GM12891 (cell line): ENCODE data around the gene BMPER.

Experiments
- DNase-seq: peaks from one replicate; pipeline ENCODE4 v3.0.0; 2011; ENCODE audit warnings: low spot score; ENCODE audit not compliant: insufficient read length
- FAIRE-seq: peaks from 2 replicates; lab custom pipeline; 2011; peaks lifted over from hg19 to GRCh38; lab: Jason Lieb, UNC
- PAX5 ChIP-seq: IDR thresholded peaks from 2 replicates; pipeline ENCODE4 v1.6.1; 2011; ENCODE audit warnings: low read length, moderate library complexity, mild to moderate bottlenecking; ENCODE audit not compliant: insufficient read depth, severe bottlenecking
- POLR2A ChIP-seq: IDR thresholded peaks from 2 replicates; pipeline ENCODE4 v1.6.1; 2011; ENCODE audit warnings: low read depth, low read length, control low read depth
- POLR2AphosphoS5 ChIP-seq: IDR thresholded peaks from 2 replicates; pipeline ENCODE4 v1.6.1; 2011; ENCODE audit warnings: low read depth, low read length, control low read depth
- POU2F2 ChIP-seq: IDR thresholded peaks from 2 replicates; pipeline ENCODE4 v1.6.1; 2011; ENCODE audit warnings: low read depth, mild to moderate bottlenecking, control low read depth, low read length, moderate library complexity
- SPI1 ChIP-seq: IDR thresholded peaks from 2 replicates; pipeline ENCODE4 v1.6.1; 2011; ENCODE audit warnings: low read depth, low read length, control low read depth
- TAF1 ChIP-seq: IDR thresholded peaks from 2 replicates; pipeline ENCODE4 v1.6.1; 2011; ENCODE audit warnings: low read depth, low read length, control low read depth

Gene BMPER

DNA sequence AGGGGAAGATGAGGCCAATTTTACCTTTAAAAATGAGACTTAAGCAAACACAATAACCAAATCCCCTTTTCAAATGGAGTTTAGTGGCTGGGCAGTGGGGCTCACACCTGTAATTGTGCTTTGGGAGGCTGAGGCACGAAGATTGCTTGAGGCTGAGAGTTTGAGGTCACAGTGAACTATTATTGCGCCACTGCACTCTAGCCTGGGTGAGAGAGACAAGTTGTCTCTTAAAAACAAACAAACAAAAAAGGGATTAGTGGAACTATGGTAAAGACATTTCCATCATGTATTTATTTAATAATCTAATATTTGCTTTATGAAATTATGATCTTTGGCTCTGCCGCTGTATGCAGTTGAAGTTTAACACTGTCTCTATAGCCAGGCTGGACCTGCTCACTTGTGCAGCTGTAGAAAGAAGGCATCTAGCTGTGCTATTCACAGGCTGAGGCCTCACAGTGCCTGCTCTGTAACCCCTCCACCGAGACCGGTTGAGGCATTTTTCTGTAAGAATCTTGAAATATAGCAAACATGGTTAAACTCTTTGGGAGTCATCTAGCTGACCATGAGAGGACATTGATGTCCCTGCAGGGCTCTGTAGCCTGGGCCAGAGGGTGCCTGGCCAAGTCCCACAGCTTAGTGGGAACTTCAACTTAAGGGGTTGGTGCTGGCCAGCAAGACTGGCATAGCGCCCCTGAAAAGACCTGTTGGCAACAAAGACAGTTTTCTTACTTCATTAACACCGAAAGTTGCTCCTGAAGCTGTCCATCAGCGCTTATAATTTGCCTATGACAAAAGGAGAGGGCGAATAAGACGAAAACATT lies 131.8 kb downstream of the BMPER start:
- no peak for FAIRE-seq
- no peak for DNase-seq

DNA sequence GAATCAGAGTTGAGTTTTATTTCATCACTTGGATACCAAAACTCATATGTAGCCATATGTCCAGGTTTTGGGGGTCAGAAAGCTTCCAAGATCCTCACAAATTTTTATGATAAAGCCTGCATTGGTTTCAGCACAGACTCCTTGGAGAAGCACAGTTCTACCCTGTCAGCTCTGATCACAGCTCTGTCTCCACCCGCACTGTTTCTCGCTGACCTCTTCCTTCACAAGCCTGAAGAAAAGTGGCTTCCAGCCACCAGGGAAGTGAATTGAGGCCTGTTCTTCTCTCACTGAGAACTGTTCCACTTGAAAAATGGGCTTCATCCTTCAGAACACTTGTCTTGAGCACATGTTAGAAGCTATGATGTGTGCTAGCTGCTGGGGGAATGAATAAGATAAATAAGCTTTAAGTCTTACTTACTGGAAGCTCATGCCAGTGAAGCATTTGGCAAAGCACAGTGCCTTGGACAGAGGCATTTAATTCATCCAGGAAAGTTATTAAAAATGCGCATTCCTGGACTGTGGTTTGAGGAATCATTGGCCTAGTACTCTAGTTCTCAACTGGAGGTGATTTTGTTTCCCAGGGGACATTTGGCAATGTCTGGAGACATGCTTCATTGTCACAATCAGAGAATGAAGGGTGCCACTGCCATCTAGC lies 133.6 kb downstream of the BMPER start:
- no peak for TF ChIP-seq POU2F2
- no peak for TF ChIP-seq POLR2AphosphoS5
- TF ChIP-seq POLR2A: no peak
- no peak for TF ChIP-seq PAX5
- no peak for DNase-seq
- FAIRE-seq: no peak

More for the DNA sequence above, 131.8 kb downstream of the BMPER start:
- TF ChIP-seq SPI1: no peak
- TF ChIP-seq POU2F2: no peak
- no peak for TF ChIP-seq POLR2A
- no peak for TF ChIP-seq TAF1
- no peak for TF ChIP-seq PAX5
- no peak for TF ChIP-seq POLR2AphosphoS5

DNA sequence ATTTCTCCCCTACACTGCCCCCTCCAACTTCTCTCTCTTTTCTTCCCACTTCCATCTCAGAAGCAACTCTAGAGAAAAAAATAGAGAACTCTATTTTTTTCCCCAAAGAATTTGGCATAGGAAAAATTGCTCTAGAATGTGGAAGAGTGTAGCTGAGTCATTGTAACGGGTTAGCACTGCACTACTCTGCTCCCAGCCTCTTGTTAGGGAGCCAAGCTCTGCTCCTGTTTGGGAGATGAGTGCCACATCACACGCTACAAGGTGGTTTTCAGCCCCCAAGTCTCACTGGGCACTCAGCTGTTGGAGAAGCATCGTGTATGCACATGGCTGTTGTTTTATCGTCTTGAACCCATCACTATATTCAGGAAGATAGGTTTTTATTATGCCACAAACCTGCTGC lies 136.4 kb downstream of the BMPER start:
- DNase-seq: no peak
- no peak for FAIRE-seq

DNA sequence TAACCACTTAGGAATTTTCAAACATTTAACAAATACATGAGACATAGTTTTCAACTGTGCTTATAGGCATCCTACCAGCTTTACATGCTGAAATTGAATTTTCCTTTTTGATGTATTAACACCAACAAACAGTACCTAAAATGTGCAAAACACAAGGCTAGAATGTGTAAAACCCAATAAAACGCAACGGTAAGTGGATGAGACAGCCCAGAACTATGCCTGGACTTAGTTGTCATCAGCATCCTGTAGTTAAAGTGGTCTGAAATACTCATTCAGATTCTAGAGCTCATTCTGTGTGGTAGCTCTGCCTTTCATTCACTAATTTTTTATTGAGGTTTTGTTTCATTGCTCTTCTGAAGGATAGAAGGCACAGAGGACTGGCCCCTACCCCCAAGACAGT lies 137.1 kb downstream of the BMPER start:
- no peak for DNase-seq
- no peak for TF ChIP-seq POLR2AphosphoS5
- TF ChIP-seq POLR2A: no peak
- TF ChIP-seq PAX5: no peak
- TF ChIP-seq TAF1: no peak
- TF ChIP-seq SPI1: no peak
- TF ChIP-seq POU2F2: no peak
- no peak for FAIRE-seq

More for the DNA sequence above, 136.4 kb downstream of the BMPER start:
- TF ChIP-seq SPI1: no peak
- TF ChIP-seq PAX5: no peak
- TF ChIP-seq TAF1: no peak
- TF ChIP-seq POLR2A: no peak
- no peak for TF ChIP-seq POU2F2
- TF ChIP-seq POLR2AphosphoS5: no peak

DNA sequence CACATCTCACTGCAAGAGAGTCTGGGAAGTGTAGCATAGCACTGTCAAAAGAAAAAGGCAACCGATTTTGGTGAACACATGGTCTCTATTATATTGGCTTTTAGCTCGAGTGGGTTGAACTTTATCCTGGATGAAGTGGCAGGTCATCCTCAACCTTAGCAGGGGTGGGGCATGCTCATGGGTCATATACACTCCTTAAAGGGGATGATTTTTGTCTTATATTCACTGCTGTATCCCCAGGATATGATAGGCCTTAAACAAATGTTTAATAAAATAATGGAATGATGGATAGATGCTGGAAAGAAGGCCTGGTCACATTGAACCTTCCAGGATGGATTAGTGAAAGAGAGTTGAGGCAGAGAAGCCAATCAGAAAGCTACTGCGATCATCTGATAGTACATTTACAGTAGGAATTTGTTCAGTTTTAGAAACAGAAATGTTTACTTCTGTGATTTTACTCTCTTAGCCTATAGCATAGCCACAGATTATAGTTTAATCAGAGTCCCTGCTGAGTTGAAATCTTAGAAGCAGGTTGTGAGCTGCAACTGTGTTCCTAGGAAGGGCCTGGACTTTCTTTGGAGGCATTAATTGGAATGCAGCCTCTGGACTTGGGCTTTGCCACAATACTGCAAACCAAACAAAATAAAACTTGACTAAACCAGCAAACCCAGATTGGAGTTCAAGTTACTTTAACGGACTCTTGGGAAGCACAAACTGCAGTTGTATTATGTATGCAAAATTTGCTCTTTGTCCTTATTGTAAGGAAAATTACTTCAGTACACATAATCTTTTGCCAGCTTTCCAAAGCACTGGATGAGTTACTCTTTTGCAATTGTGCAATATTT lies 138.3 kb downstream of the BMPER start:
- TF ChIP-seq SPI1 (no peak), POU2F2 (no peak), POLR2AphosphoS5 (no peak), POLR2A (no peak), PAX5 (no peak), TAF1 (no peak)
- no peak for FAIRE-seq
- DNase-seq: no peak

DNA sequence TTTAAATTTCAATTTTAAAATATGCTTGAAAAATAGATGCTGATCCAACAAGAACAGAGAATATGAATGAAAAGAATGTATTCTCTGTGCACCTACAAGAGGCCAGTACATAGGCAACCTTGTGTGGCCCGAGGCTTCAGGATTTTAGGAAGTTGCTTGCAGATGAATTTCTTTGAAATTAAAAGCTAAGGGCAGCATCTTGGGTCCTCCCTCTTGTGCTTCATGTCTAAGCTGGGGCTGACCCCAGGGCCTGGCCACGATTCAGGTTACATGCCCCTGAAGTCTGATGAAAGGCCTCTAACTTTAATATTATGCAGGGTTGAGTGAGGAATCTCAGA lies 138.9 kb downstream of the BMPER start:
- DNase-seq: no peak
- TF ChIP-seq TAF1: no peak
- no peak for TF ChIP-seq POLR2AphosphoS5
- TF ChIP-seq POLR2A: no peak
- no peak for TF ChIP-seq SPI1
- TF ChIP-seq POU2F2: no peak
- no peak for TF ChIP-seq PAX5
- no peak for FAIRE-seq

DNA sequence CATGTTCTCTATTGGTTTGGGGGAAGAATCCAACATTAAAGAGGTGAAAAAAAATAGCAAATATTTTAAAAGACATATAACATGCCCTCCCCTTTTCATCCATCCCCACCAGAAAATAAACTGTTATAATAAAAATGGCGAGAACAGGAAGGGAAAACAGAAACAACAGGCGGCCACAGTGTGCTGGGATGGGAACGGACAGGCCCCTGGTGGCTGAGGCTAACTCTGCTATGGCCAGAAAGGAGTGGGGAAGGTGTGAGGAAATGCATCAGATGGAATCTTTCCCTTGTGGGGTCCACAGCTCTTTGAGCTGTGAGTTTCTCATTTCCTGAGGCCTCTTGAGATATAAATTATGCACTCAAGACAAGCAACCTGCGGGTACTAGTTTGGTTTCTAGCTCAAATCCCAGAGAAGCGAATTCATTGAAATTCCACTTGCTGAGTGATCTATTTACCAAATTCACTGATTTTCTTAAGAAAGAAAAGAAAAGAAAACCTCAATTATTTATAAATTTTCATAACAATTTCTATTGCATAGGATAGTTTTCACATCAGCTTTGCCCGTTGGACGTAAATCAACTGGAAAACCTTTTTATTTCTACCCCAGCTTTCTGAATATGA lies 139.5 kb downstream of the BMPER start:
- no peak for DNase-seq
- TF ChIP-seq TAF1 (no peak), SPI1 (no peak), POLR2AphosphoS5 (no peak), POU2F2 (no peak), PAX5 (no peak), POLR2A (no peak)
- no peak for FAIRE-seq

DNA sequence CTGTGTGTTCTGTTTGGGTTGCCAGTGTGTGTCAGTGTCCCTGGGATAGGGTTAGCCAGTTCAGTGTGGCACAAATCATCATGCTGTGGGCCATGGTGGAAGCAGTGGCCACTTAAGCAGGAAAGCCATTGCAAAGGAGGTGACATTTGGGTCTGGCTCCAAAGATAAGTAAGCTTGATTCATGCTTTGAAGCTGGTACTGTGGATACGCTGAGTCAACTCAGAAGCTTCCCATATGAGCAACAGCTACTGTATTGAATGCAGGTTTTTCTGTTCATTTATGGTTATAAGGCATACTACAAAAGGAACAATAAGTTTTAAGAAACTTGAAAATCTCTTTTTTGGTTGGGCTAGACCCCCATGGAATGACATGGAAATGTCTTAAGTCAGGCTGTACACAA lies 143.1 kb downstream of the BMPER start:
- no peak for TF ChIP-seq SPI1
- no peak for TF ChIP-seq TAF1
- no peak for TF ChIP-seq POLR2A
- TF ChIP-seq PAX5: no peak
- TF ChIP-seq POLR2AphosphoS5: no peak
- TF ChIP-seq POU2F2: no peak
- DNase-seq (no peak), FAIRE-seq (no peak)

DNA sequence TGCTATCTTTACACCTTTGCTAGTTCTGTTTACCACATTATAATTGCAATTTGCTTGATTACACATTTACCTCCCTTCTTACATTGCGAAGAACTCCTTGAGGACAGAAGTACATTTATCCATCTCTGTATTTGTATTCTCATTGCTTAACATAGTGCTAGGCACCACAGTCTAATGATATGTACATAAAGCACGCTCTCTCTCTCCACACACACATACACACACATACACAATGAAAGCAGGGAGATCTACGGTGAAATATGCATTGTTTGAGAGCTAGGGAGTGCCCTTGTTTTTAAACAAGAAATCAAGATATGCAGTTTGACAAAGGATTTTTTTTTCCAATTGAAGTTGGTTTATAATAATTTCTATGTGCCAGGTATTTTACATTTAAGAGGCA lies 148.7 kb downstream of the BMPER start:
- TF ChIP-seq SPI1 (no peak), POLR2A (no peak), TAF1 (no peak), POU2F2 (no peak), POLR2AphosphoS5 (no peak), PAX5 (no peak)
- DNase-seq (no peak), FAIRE-seq (no peak)

DNA sequence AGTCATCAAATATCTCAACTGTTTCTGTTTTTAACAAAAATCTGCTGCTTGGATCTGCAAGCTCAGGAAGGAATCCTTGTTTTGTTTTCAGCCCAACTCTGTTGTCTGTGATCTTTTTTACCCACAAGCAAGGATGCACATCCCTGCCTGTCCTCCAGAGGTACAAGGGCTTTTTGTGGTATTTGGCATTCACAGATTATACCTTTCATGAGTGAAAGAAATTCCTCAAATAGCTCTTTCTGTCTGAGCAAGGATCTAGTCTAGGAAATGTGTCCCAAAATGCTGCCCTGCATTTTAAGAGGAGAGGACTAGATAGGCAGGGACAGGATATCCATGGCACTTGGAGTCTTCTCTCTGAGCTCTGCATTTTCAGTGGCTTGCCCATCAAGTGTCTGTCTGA lies 151.8 kb downstream of the BMPER start:
- DNase-seq: no peak
- no peak for FAIRE-seq
- TF ChIP-seq POLR2A: no peak
- TF ChIP-seq POLR2AphosphoS5: no peak
- TF ChIP-seq TAF1: no peak
- no peak for TF ChIP-seq POU2F2
- no peak for TF ChIP-seq SPI1
- TF ChIP-seq PAX5: no peak
